D721Med (cell line): ENCODE results near the gene CEP128.

Experiments used
- DNase-seq: peaks from one replicate; pipeline ENCODE4 v3.0.0; 2011; ENCODE audit warnings: low spot score; ENCODE audit not compliant: insufficient read length
- FAIRE-seq: peaks from 2 replicates; lab custom pipeline; 2011; peaks lifted over from hg19 to GRCh38; lab: Jason Lieb, UNC
- CTCF ChIP-seq: IDR thresholded peaks from 2 replicates; pipeline ENCODE4 v1.5.1; 2012; ENCODE audit warnings: mild to moderate bottlenecking, control low read depth; ENCODE audit not compliant: insufficient read depth; ENCODE audit errors: missing control alignments

The CEP128 gene

GRCh38 chr14:80447392-80447791, 494.1 kb downstream of the CEP128 start:
- no peak for FAIRE-seq
- TF ChIP-seq CTCF: no peak
- DNase-seq: no peak
